HEK293 (cell line): ENCODE measurements around the gene CKS1B.
A peak's percentile ranks its signal among the peaks of the same experiment; 100 is the strongest.

Experiments
- CTCF ChIA-PET: fragments of 350-600 bp; formaldehyde crosslinking; extraction: SDS; loops from one replicate; lab custom pipeline; 2021; ENCODE audit warnings: antibody characterized with exemption; lab: Yijun Ruan, JAX
- POLR2A ChIA-PET: fragments of 300-600 bp; formaldehyde crosslinking; extraction: SDS; loops from one replicate; lab custom pipeline; 2020; ENCODE audit warnings: antibody characterized with exemption, inconsistent platforms; lab: Yijun Ruan, JAX
- H3K27ac ChIP-seq: fragments of 200-500 bp; sonication (Bioruptor generic); 2 replicates; pipeline ENCODE4 v1.5.1; 2014; ENCODE audit warnings: low read depth, low read length, control low read depth, inconsistent platforms; ENCODE audit errors: extremely low read depth
- H3K36me3 ChIP-seq, 2 experiments: fragments of 200-500 bp in 1 of 2; sonication (Bioruptor generic) in 1 of 2; 1 replicate in 1 of 2; 2 replicates in 1 of 2; pipeline ENCODE4 v1.5.1; 2014 to 2017; ENCODE audit warnings: inconsistent platforms in 2 of 2, low read length in 2 of 2; ENCODE audit not compliant: control insufficient read depth in 2 of 2, insufficient read depth in 1 of 2
- H3K4me1 ChIP-seq: fragments of 200-500 bp; sonication (Bioruptor generic); 2 replicates; pipeline ENCODE4 v1.5.1; 2014; ENCODE audit warnings: mild to moderate bottlenecking, low read length, inconsistent platforms; ENCODE audit not compliant: control insufficient read depth, insufficient read depth
- H3K4me3 ChIP-seq: 2 replicates; pipeline ENCODE4 v1.5.1; 2011; ENCODE audit warnings: low read depth, mild to moderate bottlenecking, control low read depth, low read length, moderate library complexity
- H3K9me3 ChIP-seq: fragments of 200-500 bp; sonication (Bioruptor generic); 2 replicates; pipeline ENCODE4 v1.5.1; 2014; ENCODE audit warnings: low read depth, low read length, inconsistent platforms; ENCODE audit not compliant: control insufficient read depth, insufficient read depth
- HIC1 ChIP-seq: fragments of 450-650 bp; formaldehyde crosslinking; IDR thresholded peaks from 2 replicates; pipeline ENCODE4 v1.5.1; 2016; ENCODE audit warnings: missing biosample characterization, missing genetic modification characterization
- HOXD13 ChIP-seq: sonication (generic); formaldehyde crosslinking; IDR thresholded peaks from 2 replicates; pipeline ENCODE4 v1.8.0; 2022; ENCODE audit warnings: missing genetic modification reagents, borderline replicate concordance
- KLF1 ChIP-seq: fragments of 450-650 bp; formaldehyde crosslinking; IDR thresholded peaks from 2 replicates; pipeline ENCODE4 v1.5.1; 2016; ENCODE audit warnings: missing biosample characterization, missing genetic modification characterization
- MEIS1 ChIP-seq: sonication (generic); formaldehyde crosslinking; IDR thresholded peaks from 2 replicates; pipeline ENCODE4 v1.8.1; 2022; ENCODE audit warnings: missing genetic modification reagents, mild to moderate bottlenecking, borderline replicate concordance
- ZNF211 ChIP-seq: fragments of 450-650 bp; formaldehyde crosslinking; IDR thresholded peaks from 2 replicates; pipeline ENCODE4 v1.5.1; 2016; ENCODE audit warnings: low read depth, missing biosample characterization, missing genetic modification characterization
- ZNF24 ChIP-seq: fragments of 450-650 bp; formaldehyde crosslinking; IDR thresholded peaks from 2 replicates; pipeline ENCODE4 v1.5.1; 2016; ENCODE audit warnings: missing biosample characterization, missing genetic modification characterization
- ZNF280D ChIP-seq: fragments of 450-650 bp; formaldehyde crosslinking; IDR thresholded peaks from 2 replicates; pipeline ENCODE4 v1.5.1; 2016; ENCODE audit warnings: missing biosample characterization, missing genetic modification characterization
- ZNF48 ChIP-seq: fragments of 450-650 bp; formaldehyde crosslinking; IDR thresholded peaks from 2 replicates; pipeline ENCODE4 v1.5.1; 2016; ENCODE audit warnings: missing biosample characterization, missing genetic modification characterization
- ZNF600 ChIP-seq: fragments of 450-650 bp; formaldehyde crosslinking; IDR thresholded peaks from 2 replicates; pipeline ENCODE4 v1.5.1; 2016; ENCODE audit warnings: missing biosample characterization, missing genetic modification characterization
- ZNF621 ChIP-seq: fragments of 450-650 bp; formaldehyde crosslinking; IDR thresholded peaks from 2 replicates; pipeline ENCODE4 v1.5.1; 2017; ENCODE audit warnings: missing biosample characterization, missing genetic modification characterization
- ZNF747 ChIP-seq: fragments of 450-650 bp; formaldehyde crosslinking; IDR thresholded peaks from 2 replicates; pipeline ENCODE4 v1.5.1; 2016; ENCODE audit warnings: missing biosample characterization, missing genetic modification characterization

Gene CKS1B

GRCh38 chr1:154957091-154957657 lies 17.3 kb upstream of the CKS1B start:
- Histone ChIP-seq H3K9me3 (no peaks in the 10 kb centered on the region), H3K4me3 (no peak overlapping the region), H3K27ac (no peak overlapping the region), H3K4me1 (peaks cover 5% of the 10 kb centered on the region; the same call in 1 of the 2 replicates)
- POLR2A ChIA-PET = interaction anchor here (1.2 to 3.9 kb wide), 4 partner anchors 15 to 398 kb away, joined by 3 to 41 read pairs (median 5); partner anchors contain the start of gene SHC1
- no peak for TF ChIP-seq ZNF24 (tag by site-specific recombination)
- peak; percentile 93 for TF ChIP-seq KLF1
- TF ChIP-seq ZNF621 (tag by site-specific recombination) = no peak
- TF ChIP-seq, all 188 proteins: peak for 1
- H3K36me3 ChIP-seq = peaks cover 3 to 22% of the 10 kb centered on the region in 2 experiments
- CTCF ChIA-PET = interaction anchor here (0.6 to 3.0 kb wide), 5 partner anchors 8 to 105 kb away, joined by 3 to 9 read pairs (median 3); no protein-coding TSS in a partner anchor

- Histone ChIP-seq H3K4me1 (peaks cover 9% of the 10 kb centered on the region), H3K27ac (no peak overlapping the region), H3K36me3 (peaks cover 3 to 24% of the 10 kb centered on the region in 2 experiments), H3K4me3 (no peak overlapping the region), H3K9me3 (no peaks in the 10 kb centered on the region)
- POLR2A ChIA-PET = interaction anchor here (3.9 kb wide), 1 partner anchor 14 kb away, joined by 41 read pairs; the partner anchor contains the start of gene SHC1
- TF ChIP-seq ZNF280D (tag by site-specific recombination) (no peak), MEIS1 (CRISPR knock-in tag) (no peak), ZNF48 (tag by site-specific recombination) (no peak), HOXD13 (CRISPR knock-in tag) (no peak), ZNF747 (tag by site-specific recombination) (no peak), ZNF211 (no peak)
- CTCF ChIA-PET = interaction anchor here (0.6 kb wide), 1 partner anchor 211 kb away, joined by 3 read pairs; no protein-coding TSS in a partner anchor
Observed at GRCh38 chr1:154958036-154958435, 16.4 kb upstream of the CKS1B start.

- H3K4me3 ChIP-seq = no peak overlapping the region
- H3K4me1 ChIP-seq = peaks cover 10% of the 10 kb centered on the region
- no peak overlapping the region for H3K27ac ChIP-seq
- peaks cover 3 to 32% of the 10 kb centered on the region in 2 experiments for H3K36me3 ChIP-seq
- ChIA-PET POLR2A (interaction anchor here (3.9 kb wide), 1 partner anchor 13 kb away, joined by 41 read pairs; the partner anchor contains the start of gene SHC1), CTCF (interaction anchor here (0.6 kb wide), 1 partner anchor 210 kb away, joined by 3 read pairs; no protein-coding TSS in a partner anchor)
- TF ChIP-seq HIC1 (tag by site-specific recombination) (0 out of 2 replicates have a peak, but pooled peaks have one; percentile 36), ZNF600 (tag by site-specific recombination) (no peak)
- no peaks in the 10 kb centered on the region for H3K9me3 ChIP-seq
Observed at GRCh38 chr1:154958681-154959425, 15.6 kb upstream of the CKS1B start.
